CD14-positive monocyte (primary cell): ENCODE results near the gene ETV3L. TPM values are rescaled to one million over a fixed set of nuclear protein-coding genes. Genes with fewer than 3 reads are reported as not detected.

Experiments used
- DNase-seq, 3 donors: peaks; one replicate each; pipeline ENCODE4 v3.0.0-alpha.2; 2011 to 2022
- H2AFZ ChIP-seq: 2 replicates; pipeline ENCODE4 v1.6.0; 2012; ENCODE audit warnings: mild to moderate bottlenecking, low read depth, low read length, inconsistent platforms; ENCODE audit not compliant: insufficient read depth, poor library complexity, severe bottlenecking
- H3K27ac ChIP-seq, 2 donors: 1 replicate in 1 of 2; 2 replicates in 1 of 2; pipeline ENCODE4 v1.5.1; 2012 to 2013; ENCODE audit warnings: low read length in 2 of 2, control low read depth in 1 of 2, inconsistent platforms in 1 of 2, low read depth in 1 of 2, mild to moderate bottlenecking in 1 of 2
- H3K27me3 ChIP-seq, 2 donors: one replicate each; pipeline versions ENCODE4 v1.6.0 to v1.6.1; 2011 to 2013; ENCODE audit warnings: low read length in 2 of 2; ENCODE audit not compliant: control insufficient read depth in 2 of 2, insufficient read depth in 2 of 2
- H3K36me3 ChIP-seq, 2 donors: replicated peaks in 1 of 2; 1 replicate in 1 of 2; 2 replicates in 1 of 2; pipeline versions ENCODE4 v1.5.1 to v1.6.1; 2012 to 2013; ENCODE audit warnings: low read length in 2 of 2, control low read depth in 1 of 2, inconsistent platforms in 1 of 2, mild to moderate bottlenecking in 1 of 2; ENCODE audit not compliant: insufficient read depth in 2 of 2, control insufficient read depth in 1 of 2
- H3K4me1 ChIP-seq, 2 donors: 1 replicate in 1 of 2; 2 replicates in 1 of 2; pipeline versions ENCODE4 v1.5.1 to v1.6.1; 2012 to 2013; ENCODE audit warnings: low read length in 2 of 2, control low read depth in 1 of 2, inconsistent platforms in 1 of 2, mild to moderate bottlenecking in 1 of 2, moderate library complexity in 1 of 2; ENCODE audit not compliant: insufficient read depth in 2 of 2, control insufficient read depth in 1 of 2
- H3K4me2 ChIP-seq: replicated peaks from 2 replicates; pipeline ENCODE3; 2012; ENCODE audit warnings: low read length, moderate library complexity, mild to moderate bottlenecking; ENCODE audit not compliant: poor library complexity, severe bottlenecking; ENCODE audit errors: extremely low read depth
- H3K4me3 ChIP-seq, 3 experiments: fragments of 200-600 bp in 1 of 3; sonication (generic) in 1 of 3; replicated peaks in 1 of 3; 1 replicate in 2 of 3; 2 replicates in 1 of 3; pipeline ENCODE4 v1.5.1; 2011 to 2013; ENCODE audit warnings: low read length in 3 of 3, mild to moderate bottlenecking in 3 of 3, control low read depth in 2 of 3, low read depth in 2 of 3, inconsistent platforms in 1 of 3, moderate library complexity in 1 of 3
- H3K79me2 ChIP-seq: 2 replicates; pipeline ENCODE4 v1.6.0; 2012; ENCODE audit warnings: mild to moderate bottlenecking, control low read depth, inconsistent platforms, low read length, moderate library complexity; ENCODE audit not compliant: insufficient read depth
- H3K9ac ChIP-seq: 2 replicates; pipeline ENCODE4 v1.6.0; 2017; ENCODE audit warnings: low read length, mild to moderate bottlenecking; ENCODE audit not compliant: insufficient read depth, poor library complexity, severe bottlenecking
- H3K9me3 ChIP-seq, 2 donors: replicated peaks in 1 of 2; 1 replicate in 1 of 2; 2 replicates in 1 of 2; pipeline versions ENCODE4 v1.5.1 to v1.6.1; 2012 to 2013; ENCODE audit warnings: low read length in 2 of 2, control low read depth in 1 of 2; ENCODE audit not compliant: control insufficient read depth in 1 of 2, insufficient read depth in 1 of 2
- H4K20me1 ChIP-seq: 2 replicates; pipeline ENCODE4 v1.6.0; 2012; ENCODE audit warnings: mild to moderate bottlenecking, low read length, control low read depth, moderate library complexity; ENCODE audit not compliant: insufficient read depth
- H3K27ac Mint-ChIP-seq, 7 donors: one replicate each; pipeline ENCODE4 v1.8.0; 2020; ENCODE audit warnings: mild to moderate bottlenecking in 7 of 7, mixed read lengths in 7 of 7, moderate library complexity in 6 of 7, inconsistent platforms in 2 of 7
- H3K27me3 Mint-ChIP-seq, 3 donors: one replicate each; pipeline ENCODE4 v1.8.0; 2021 to 2022; ENCODE audit warnings: low read depth in 3 of 3, mild to moderate bottlenecking in 3 of 3, mixed read lengths in 3 of 3, moderate library complexity in 3 of 3, inconsistent platforms in 1 of 3
- H3K36me3 Mint-ChIP-seq, 2 donors: one replicate each; pipeline ENCODE4 v1.8.0; 2020; ENCODE audit warnings: mixed read lengths in 2 of 2, inconsistent platforms in 1 of 2, mild to moderate bottlenecking in 1 of 2
- H3K4me1 Mint-ChIP-seq: one replicate; pipeline ENCODE4 v1.8.0; 2020; ENCODE audit warnings: mild to moderate bottlenecking, mixed read lengths
- H3K4me3 Mint-ChIP-seq, 2 donors: one replicate each; pipeline ENCODE4 v1.8.0; 2020; ENCODE audit warnings: mild to moderate bottlenecking in 2 of 2, mixed read lengths in 2 of 2, moderate library complexity in 1 of 2
- H3K9me3 Mint-ChIP-seq, 7 donors: one replicate each; pipeline ENCODE4 v1.8.0; 2020 to 2022; ENCODE audit warnings: mixed read lengths in 7 of 7, mild to moderate bottlenecking in 6 of 7, moderate library complexity in 6 of 7, inconsistent platforms in 2 of 7
- WGBS: methylation state at CpG from one replicate; pipeline ENCODE4 v1.1.5; 2013; ENCODE audit warnings: missing lambda C conversion rate; ENCODE audit not compliant: insufficient coverage; 5-methylcytosine and 5-hydroxymethylcytosine counted together
- intact Hi-C, 2 donors: fragments of 100-400 bp; cut with micrococcal nuclease; formaldehyde crosslinking; loops; one replicate each; pipeline versions ENCODE4 v1.15.0 to v1.15.1; 2023
- polyA plus RNA-seq, 3 donors: library from polyadenylated mRNA; depleted of rRNA in 1 of 3; unstranded in 2 of 3; stranded (reverse) in 1 of 3; fragments of 300-500 nt in 2 of 3; fragments of >200 nt in 1 of 3; fragmentation: Illumina TruSeq in 2 of 3; gene quantifications; 1 replicate in 2 of 3; 2 replicates in 1 of 3; pipeline ENCODE4 v1.2.3, GENCODE V29; 2012 to 2021
- TF ChIP-seq, protein P1 (sequence below): fragments of 200-600 bp; IDR thresholded peaks from one replicate; pipeline ENCODE4 v1.8.0; 2022; ENCODE audit warnings: antibody characterized with exemption, mild to moderate bottlenecking

Gene ETV3L
- polyA plus RNA-seq, 3 donors = 0.26 to 0.41 TPM; not detected in 1

GRCh38 chr1:157089789-157090188, 9.8 kb downstream of the ETV3L start:
- WGBS = 90% methylated on average over 7 of the region's 9 CpGs
- Mint-ChIP-seq H3K4me1 (peaks cover 9% of the 10 kb centered on the region), H3K9me3 (peaks cover 0 to 2% (median 0%) of the 10 kb centered on the region in 7 donors)

DNA sequence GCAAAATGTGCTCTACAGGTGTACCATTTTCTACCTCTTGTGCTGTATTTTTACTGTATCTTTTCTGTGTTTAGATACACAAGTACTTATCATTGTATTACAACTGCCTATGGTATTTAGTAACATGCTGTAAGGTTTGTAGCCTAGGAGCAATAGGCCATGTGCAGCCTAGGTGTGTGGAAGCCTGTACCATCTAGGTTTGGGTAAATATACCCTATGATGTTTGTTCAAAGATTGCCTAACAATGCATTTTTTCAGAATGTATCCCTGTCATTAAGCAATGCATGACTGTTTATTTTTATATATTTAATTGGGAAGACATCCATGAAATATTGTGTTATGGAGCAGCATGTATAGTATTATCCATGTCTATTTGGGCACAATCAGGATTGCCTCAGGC, 11.0 kb downstream of the ETV3L start:
- H3K36me3 Mint-ChIP-seq = no peaks in the 10 kb centered on the region
- no peak overlapping the region for H3K4me3 Mint-ChIP-seq
- intact Hi-C loops = loop anchor here in 1 of 2 donors (1.0 kb wide), 1 partner anchor 67 kb away; no protein-coding TSS in a partner anchor
- no peaks in the 10 kb centered on the region for H4K20me1 ChIP-seq
- H3K79me2 ChIP-seq = no peaks in the 10 kb centered on the region
- H3K9me3 ChIP-seq = no peaks in the 10 kb centered on the region
- TF ChIP-seq, protein P1, sequence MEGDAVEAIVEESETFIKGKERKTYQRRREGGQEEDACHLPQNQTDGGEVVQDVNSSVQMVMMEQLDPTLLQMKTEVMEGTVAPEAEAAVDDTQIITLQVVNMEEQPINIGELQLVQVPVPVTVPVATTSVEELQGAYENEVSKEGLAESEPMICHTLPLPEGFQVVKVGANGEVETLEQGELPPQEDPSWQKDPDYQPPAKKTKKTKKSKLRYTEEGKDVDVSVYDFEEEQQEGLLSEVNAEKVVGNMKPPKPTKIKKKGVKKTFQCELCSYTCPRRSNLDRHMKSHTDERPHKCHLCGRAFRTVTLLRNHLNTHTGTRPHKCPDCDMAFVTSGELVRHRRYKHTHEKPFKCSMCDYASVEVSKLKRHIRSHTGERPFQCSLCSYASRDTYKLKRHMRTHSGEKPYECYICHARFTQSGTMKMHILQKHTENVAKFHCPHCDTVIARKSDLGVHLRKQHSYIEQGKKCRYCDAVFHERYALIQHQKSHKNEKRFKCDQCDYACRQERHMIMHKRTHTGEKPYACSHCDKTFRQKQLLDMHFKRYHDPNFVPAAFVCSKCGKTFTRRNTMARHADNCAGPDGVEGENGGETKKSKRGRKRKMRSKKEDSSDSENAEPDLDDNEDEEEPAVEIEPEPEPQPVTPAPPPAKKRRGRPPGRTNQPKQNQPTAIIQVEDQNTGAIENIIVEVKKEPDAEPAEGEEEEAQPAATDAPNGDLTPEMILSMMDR = no peak
- peaks cover 2 to 13% (median 3%) of the 10 kb centered on the region in 3 donors for H3K27me3 Mint-ChIP-seq
- H3K4me1 Mint-ChIP-seq = peaks cover 11% of the 10 kb centered on the region
- H3K27me3 ChIP-seq = no peaks in the 10 kb centered on the region
- no peaks in the 10 kb centered on the region for H3K36me3 ChIP-seq
- no peak overlapping the region for H3K9ac ChIP-seq
- DNase-seq = no peak
- no peak overlapping the region for H3K4me3 ChIP-seq
- no peak overlapping the region for H3K27ac Mint-ChIP-seq
- no peak overlapping the region for H2AFZ ChIP-seq
- peaks cover 0 to 2% (median 0%) of the 10 kb centered on the region in 7 donors for H3K9me3 Mint-ChIP-seq
- no peak overlapping the region for H3K4me2 ChIP-seq
- no peak overlapping the region for H3K27ac ChIP-seq
- H3K4me1 ChIP-seq = peaks cover 19% of the 10 kb centered on the region in 2 donors

More at GRCh38 chr1:157089789-157090188, 9.8 kb downstream of the ETV3L start:
- Histone ChIP-seq H3K27ac (no peak overlapping the region), H3K36me3 (no peaks in the 10 kb centered on the region), H3K9me3 (no peaks in the 10 kb centered on the region), H3K4me1 (peaks cover 17% of the 10 kb centered on the region in 2 donors), H3K4me3 (no peak overlapping the region), H2AFZ (no peak overlapping the region), H3K27me3 (no peaks in the 10 kb centered on the region), H3K4me2 (no peak overlapping the region), H3K9ac (no peak overlapping the region), H4K20me1 (no peaks in the 10 kb centered on the region), H3K79me2 (no peaks in the 10 kb centered on the region)
- intact Hi-C loops = loop anchor here (1.0 kb wide), 2 partner anchors 66 to 67 kb away; no protein-coding TSS in a partner anchor
- DNase-seq = no peak
- TF ChIP-seq, protein P1 = no peak
- Mint-ChIP-seq H3K36me3 (no peaks in the 10 kb centered on the region), H3K4me3 (no peak overlapping the region), H3K27ac (peak overlapping the region in 2 of 7 donors; percentile 33 to 46), H3K27me3 (peaks cover 2 to 13% (median 3%) of the 10 kb centered on the region in 3 donors)
